ENCODE measurements around the gene NAAA.

DNA sequence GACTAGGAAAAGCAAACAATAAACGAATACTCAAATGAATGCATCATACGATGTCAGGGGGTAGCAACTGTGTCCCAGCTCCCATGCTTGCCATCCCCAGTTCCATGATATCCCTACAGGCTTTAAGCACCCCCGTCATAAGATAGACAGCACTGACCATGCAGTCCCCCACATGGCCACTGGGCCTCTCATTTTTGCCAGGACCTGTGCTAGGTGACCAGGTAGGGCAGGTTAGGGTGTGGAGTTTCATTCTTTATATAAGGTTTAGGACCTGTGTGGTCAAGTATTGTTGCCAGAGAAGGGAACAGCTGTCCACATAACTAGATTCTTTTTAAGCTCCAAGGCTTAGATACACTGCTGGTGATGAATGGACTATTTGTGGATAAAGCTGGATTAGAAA, 48.3 kb downstream of the NAAA start:
- TF ChIP-seq, protein P1, sequence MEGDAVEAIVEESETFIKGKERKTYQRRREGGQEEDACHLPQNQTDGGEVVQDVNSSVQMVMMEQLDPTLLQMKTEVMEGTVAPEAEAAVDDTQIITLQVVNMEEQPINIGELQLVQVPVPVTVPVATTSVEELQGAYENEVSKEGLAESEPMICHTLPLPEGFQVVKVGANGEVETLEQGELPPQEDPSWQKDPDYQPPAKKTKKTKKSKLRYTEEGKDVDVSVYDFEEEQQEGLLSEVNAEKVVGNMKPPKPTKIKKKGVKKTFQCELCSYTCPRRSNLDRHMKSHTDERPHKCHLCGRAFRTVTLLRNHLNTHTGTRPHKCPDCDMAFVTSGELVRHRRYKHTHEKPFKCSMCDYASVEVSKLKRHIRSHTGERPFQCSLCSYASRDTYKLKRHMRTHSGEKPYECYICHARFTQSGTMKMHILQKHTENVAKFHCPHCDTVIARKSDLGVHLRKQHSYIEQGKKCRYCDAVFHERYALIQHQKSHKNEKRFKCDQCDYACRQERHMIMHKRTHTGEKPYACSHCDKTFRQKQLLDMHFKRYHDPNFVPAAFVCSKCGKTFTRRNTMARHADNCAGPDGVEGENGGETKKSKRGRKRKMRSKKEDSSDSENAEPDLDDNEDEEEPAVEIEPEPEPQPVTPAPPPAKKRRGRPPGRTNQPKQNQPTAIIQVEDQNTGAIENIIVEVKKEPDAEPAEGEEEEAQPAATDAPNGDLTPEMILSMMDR (conservative IDR thresholded peaks at IDR 0.05; ENCODE audit: low read length), result no peak
- TF ChIP-seq EZH2phosphoT487 (IDR thresholded peaks at IDR 0.05; ENCODE audit: borderline replicate concordance, low read depth, low read length), result no peak
